Effector CD4-positive, alpha-beta T cell (primary cell): ENCODE data around the gene OR1I1. TPM values are rescaled to one million over a fixed set of nuclear protein-coding genes. Genes with fewer than 3 reads are reported as not detected.
"Not testable (repeated sequence)": the region's sequence is repeated elsewhere in the genome, so short reads cannot be mapped to it uniquely, and the experiment has no call there.

Experiments used
- DNase-seq: peaks from one replicate; pipeline ENCODE4 v3.0.0-alpha.2; 2020
- total RNA-seq: gene quantifications from one replicate; lab custom pipeline; 2026; lab: John Stamatoyannopoulos, UW

The OR1I1 gene, protein sequence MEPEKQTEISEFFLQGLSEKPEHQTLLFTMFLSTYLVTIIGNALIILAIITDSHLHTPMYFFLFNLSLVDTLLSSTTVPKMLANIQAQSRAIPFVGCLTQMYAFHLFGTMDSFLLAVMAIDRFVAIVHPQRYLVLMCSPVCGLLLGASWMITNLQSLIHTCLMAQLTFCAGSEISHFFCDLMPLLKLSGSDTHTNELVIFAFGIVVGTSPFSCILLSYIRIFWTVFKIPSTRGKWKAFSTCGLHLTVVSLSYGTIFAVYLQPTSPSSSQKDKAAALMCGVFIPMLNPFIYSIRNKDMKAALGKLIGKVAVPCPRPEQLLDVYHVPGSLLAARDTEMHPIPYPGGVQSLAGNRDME
- total RNA-seq, result not detected

DNA sequence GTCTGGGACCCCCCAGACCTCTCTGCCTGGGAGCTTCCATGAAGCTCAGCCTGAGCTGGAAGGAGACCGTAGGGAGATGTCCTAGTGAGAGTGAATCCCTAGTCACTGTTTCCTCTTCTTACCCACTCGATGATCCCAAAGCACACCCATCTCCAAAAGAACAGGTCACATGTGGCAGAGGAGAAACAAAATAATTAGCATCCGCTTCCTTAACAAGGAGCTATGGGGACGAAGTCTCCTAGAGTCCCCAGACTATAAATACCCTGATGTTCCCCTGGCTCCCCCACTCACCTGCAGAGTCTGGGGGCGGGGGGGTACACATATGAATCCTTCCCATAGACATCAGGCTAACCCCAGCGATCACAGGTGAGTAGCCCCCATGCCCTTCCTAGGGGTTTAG is at the start of gene OR1I1:
TSS of gene OR1I1 (plus strand) at position 301 of the 400 bp plus-strand sequence. CDS start 4,855 bp downstream, outside the sequence.
- DNase-seq, result no peak

- DNase-seq, result no peak
These were observed 46.2 kb upstream of the OR1I1 start for GRCh38 chr19:15035795-15036311.

- no peak for DNase-seq
These were observed 44.4 kb upstream of the OR1I1 start for GRCh38 chr19:15037586-15037985.

GRCh38 chr19:15038294-15038693 is 43.7 kb upstream of the OR1I1 start:
- DNase-seq, result no peak

GRCh38 chr19:15042003-15042402 is 40.0 kb upstream of the OR1I1 start:
- DNase-seq, result no peak

- no peak for DNase-seq
These were observed 39.2 kb upstream of the OR1I1 start for GRCh38 chr19:15042826-15043225.

DNA sequence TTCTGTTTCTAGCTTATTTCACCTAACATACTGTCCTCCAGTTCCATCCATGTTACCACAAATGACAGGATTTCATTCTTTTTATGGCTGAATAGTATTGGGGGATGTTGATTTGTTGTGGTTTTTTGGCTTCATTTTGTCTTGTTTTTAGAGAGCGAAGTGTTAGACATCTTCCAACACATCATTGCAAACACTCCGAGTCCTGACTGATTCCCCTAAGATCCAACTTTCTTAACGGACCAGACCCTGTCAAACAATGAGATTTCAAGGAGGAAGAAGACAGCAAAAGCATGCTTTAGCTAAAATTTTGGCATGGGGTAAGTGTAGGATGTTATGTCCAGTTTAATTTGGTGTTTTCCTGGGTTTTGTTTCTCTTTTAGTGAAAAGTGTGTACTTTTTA is 36.5 kb upstream of the OR1I1 start:
- no peak for DNase-seq

DNA sequence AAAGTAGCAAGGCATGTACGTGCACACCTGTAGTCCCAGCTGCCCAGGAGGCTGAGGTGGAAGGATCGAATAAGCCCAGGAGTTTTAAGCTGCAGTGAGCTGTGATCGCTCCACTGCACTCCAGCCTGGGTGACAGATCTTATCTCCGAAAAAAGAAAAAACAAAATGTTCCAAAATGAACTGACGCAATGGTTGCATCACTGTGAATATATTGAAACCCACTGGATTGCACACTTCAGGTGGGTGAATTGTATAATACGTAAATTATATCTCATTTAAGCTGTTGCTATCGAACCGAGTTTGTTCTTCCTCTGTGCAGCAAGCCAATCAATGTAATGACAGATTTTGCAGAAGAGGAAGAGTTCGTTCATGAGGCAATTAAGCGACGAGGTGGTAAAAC is 34.3 kb upstream of the OR1I1 start:
- DNase-seq, result no peak

- DNase-seq, result no peak
These were observed 33.9 kb upstream of the OR1I1 start for GRCh38 chr19:15048128-15048527.

- DNase-seq, result no peak
These were observed 33.0 kb upstream of the OR1I1 start, which contains the start of gene CASP14 for GRCh38 chr19:15048885-15049541. Gene CASP14 (plus strand): TSS chr19:15049480. CDS start chr19:15052252, 2,772 bp downstream.

GRCh38 chr19:15050639-15051038 is 31.4 kb upstream of the OR1I1 start:
- no peak for DNase-seq

GRCh38 chr19:15062036-15062435 is 20.0 kb upstream of the OR1I1 start:
- no peak for DNase-seq

GRCh38 chr19:15070386-15070785 is 11.6 kb upstream of the OR1I1 start:
- not testable (repeated sequence) for DNase-seq

GRCh38 chr19:15072930-15073647 is 8.9 kb upstream of the OR1I1 start:
- no peak for DNase-seq

DNA sequence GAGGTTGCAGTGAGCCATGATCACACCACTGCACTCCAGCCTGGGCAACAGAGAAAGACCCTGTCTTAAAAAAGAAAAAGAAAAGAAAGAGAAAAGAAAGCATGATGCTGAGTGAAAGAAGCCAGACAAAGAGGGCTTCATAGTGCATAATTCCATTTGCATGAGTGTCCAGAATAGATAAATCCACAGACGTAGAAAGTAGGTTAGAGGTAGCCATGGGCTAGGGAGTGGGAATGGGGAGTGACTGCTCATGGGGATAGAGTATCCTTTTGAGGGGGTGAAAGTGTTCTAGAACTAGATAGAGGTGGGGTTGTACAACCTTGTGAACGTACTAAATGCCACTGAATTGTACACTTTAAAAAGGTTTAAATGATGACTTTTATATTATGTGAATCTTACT is 7.6 kb upstream of the OR1I1 start:
- no peak for DNase-seq

- DNase-seq, result no peak
These were observed 6.2 kb upstream of the OR1I1 start for GRCh38 chr19:15075806-15076205.

- not testable (repeated sequence) for DNase-seq
These were observed 2.0 kb upstream of the OR1I1 start for GRCh38 chr19:15080002-15080401.

GRCh38 chr19:15087182-15087581 is 5.2 kb downstream of the OR1I1 start:
- DNase-seq, result no peak

DNA sequence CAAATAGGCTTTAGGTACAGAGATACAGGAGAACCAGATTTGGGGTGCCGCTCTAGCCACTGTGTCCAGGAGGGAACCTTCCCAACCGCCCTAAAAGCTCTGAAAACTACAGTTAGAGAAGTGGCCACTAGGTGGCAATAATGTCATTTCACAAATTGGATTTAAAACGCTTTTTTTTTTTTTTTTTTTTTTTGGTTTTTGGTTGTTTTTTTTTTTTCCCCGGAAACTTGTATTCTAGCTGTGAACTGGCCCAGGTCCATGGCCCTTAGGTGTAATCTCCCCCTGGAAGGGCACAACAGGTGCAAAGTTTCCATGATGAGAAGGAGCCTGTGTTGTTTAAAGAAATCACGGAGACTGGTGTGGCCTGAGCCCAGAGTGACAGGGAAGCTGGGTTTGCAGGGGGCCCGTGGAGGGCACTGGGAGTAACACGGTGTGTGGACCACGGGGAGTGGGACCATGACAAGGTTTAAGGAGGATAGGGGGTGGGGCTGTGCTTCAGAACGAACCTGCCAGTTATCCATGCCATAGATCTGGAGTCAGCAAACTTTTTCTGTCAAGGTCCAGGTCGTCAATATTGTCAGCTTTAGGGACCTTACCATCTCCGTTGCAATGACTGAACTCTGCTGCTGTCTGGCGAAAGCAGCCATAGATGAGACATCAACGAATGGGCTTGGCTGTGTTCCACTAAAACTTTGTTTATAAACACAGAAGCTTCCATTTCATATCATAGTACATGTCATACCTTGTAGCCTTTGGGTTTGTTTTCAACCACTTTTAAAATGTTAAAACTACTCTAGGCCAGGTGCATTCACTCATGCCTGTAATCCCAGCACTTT is 10.1 kb downstream of the OR1I1 start:
- DNase-seq, result peak; percentile 42

DNA sequence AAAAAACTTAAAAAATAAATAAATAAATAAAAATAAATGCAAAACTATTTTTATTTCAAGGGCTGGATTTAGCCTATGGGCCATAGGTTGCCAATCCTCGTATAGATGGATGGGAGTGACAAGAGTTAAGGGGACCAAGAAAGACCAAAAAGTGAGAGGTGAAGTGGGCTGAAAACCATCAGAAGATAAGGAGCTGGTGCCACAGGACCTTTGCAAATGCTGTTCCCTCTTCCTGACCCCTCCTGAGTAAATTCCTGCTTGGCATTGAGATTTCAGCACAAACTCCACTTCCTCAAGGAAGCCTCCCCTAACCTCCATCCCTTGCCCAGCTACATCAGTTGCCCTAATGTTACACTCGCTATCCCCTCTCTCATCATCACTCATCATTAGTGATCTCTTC is 11.0 kb downstream of the OR1I1 start:
- no peak for DNase-seq

- DNase-seq, result no peak
These were observed 14.2 kb downstream of the OR1I1 start for GRCh38 chr19:15096223-15096622.

DNA sequence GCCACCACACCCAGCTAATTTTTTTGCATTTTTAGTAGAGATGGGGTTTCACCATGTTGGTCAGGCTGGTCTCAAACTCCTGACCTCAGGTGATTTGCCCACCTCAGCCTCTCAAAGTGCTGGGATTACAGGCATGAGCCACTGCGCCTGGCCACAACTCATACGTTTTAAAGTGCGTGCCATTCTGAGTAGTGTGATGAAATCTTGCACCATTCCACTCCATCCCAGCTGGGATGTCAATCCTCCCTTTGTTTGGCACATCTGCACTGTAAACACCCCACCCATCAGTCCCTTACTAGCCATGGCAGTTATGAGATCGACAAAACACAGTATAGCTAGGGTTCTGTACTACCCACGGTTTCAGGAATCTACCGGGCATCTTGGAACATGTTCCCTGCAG is 16.0 kb downstream of the OR1I1 start:
- DNase-seq, result not testable (repeated sequence)
